Bone marrow (tissue), 2 donors: ENCODE data around the gene FFAR2.

Source experiments
- DNase-seq, 2 donors: peaks; one replicate each; lab custom pipeline; 2025; lab: John Stamatoyannopoulos, UW

Gene FFAR2

GRCh38 chr19:35425682-35426081 is 22.4 kb upstream of the FFAR2 start:
- DNase-seq, result no peak

GRCh38 chr19:35427187-35427586 is 20.9 kb upstream of the FFAR2 start:
- DNase-seq, result no peak

GRCh38 chr19:35429698-35430408 is 18.2 kb upstream of the FFAR2 start:
- no peak for DNase-seq

- peak in 1 of 2 donors; percentile 48 for DNase-seq
These were observed 17.5 kb upstream of the FFAR2 start for GRCh38 chr19:35430409-35431144.

GRCh38 chr19:35431145-35431807 is 16.8 kb upstream of the FFAR2 start:
- DNase-seq, result no peak

- DNase-seq, result no peak
These were observed 15.1 kb upstream of the FFAR2 start for GRCh38 chr19:35432911-35433310.

GRCh38 chr19:35433448-35433847 is 14.6 kb upstream of the FFAR2 start:
- no peak for DNase-seq

GRCh38 chr19:35435896-35436295 is 12.2 kb upstream of the FFAR2 start:
- no peak for DNase-seq

- peak; percentile 41 to 71 for DNase-seq
These were observed 11.3 kb upstream of the FFAR2 start for GRCh38 chr19:35436477-35437405.

GRCh38 chr19:35437406-35437951 is 10.6 kb upstream of the FFAR2 start:
- DNase-seq, result no peak

- no peak for DNase-seq
These were observed 10.0 kb upstream of the FFAR2 start for GRCh38 chr19:35438096-35438495.

GRCh38 chr19:35438527-35438926 is 9.5 kb upstream of the FFAR2 start:
- DNase-seq, result no peak

- DNase-seq, result no peak
These were observed 8.1 kb upstream of the FFAR2 start for GRCh38 chr19:35439921-35440320.

GRCh38 chr19:35442091-35442490 is 6.0 kb upstream of the FFAR2 start:
- DNase-seq, result peak in 1 of 2 donors; percentile 19

- DNase-seq, result no peak
These were observed 3.3 kb upstream of the FFAR2 start for GRCh38 chr19:35444735-35445134.

GRCh38 chr19:35445826-35446593 is 2.0 kb upstream of the FFAR2 start:
- DNase-seq, result no peak

- DNase-seq, result no peak
These were observed 1.4 kb downstream of the FFAR2 start for GRCh38 chr19:35449359-35450043.

GRCh38 chr19:35451338-35452096 is 3.5 kb downstream of the FFAR2 start:
- no peak for DNase-seq

GRCh38 chr19:35454663-35455062 is 6.6 kb downstream of the FFAR2 start:
- no peak for DNase-seq
